HEK293 (cell line): ENCODE measurements around the gene AZIN2.

Source experiments
- CTCF ChIA-PET: fragments of 350-600 bp; formaldehyde crosslinking; extraction: SDS; loops from one replicate; lab custom pipeline; 2021; ENCODE audit warnings: antibody characterized with exemption; lab: Yijun Ruan, JAX
- POLR2A ChIA-PET: fragments of 300-600 bp; formaldehyde crosslinking; extraction: SDS; loops from one replicate; lab custom pipeline; 2020; ENCODE audit warnings: antibody characterized with exemption, inconsistent platforms; lab: Yijun Ruan, JAX
- H3K27ac ChIP-seq: fragments of 200-500 bp; sonication (Bioruptor generic); 2 replicates; pipeline ENCODE4 v1.5.1; 2014; ENCODE audit warnings: low read depth, low read length, control low read depth, inconsistent platforms; ENCODE audit errors: extremely low read depth
- H3K36me3 ChIP-seq, 2 experiments: fragments of 200-500 bp in 1 of 2; sonication (Bioruptor generic) in 1 of 2; 1 replicate in 1 of 2; 2 replicates in 1 of 2; pipeline ENCODE4 v1.5.1; 2014 to 2017; ENCODE audit warnings: inconsistent platforms in 2 of 2, low read length in 2 of 2; ENCODE audit not compliant: control insufficient read depth in 2 of 2, insufficient read depth in 1 of 2
- H3K4me1 ChIP-seq: fragments of 200-500 bp; sonication (Bioruptor generic); 2 replicates; pipeline ENCODE4 v1.5.1; 2014; ENCODE audit warnings: mild to moderate bottlenecking, low read length, inconsistent platforms; ENCODE audit not compliant: control insufficient read depth, insufficient read depth
- H3K4me3 ChIP-seq: 2 replicates; pipeline ENCODE4 v1.5.1; 2011; ENCODE audit warnings: low read depth, mild to moderate bottlenecking, control low read depth, low read length, moderate library complexity
- H3K9me3 ChIP-seq: fragments of 200-500 bp; sonication (Bioruptor generic); 2 replicates; pipeline ENCODE4 v1.5.1; 2014; ENCODE audit warnings: low read depth, low read length, inconsistent platforms; ENCODE audit not compliant: control insufficient read depth, insufficient read depth
- KLF16 ChIP-seq: fragments of 450-650 bp; formaldehyde crosslinking; IDR thresholded peaks from 2 replicates; pipeline ENCODE4 v1.5.1; 2017; ENCODE audit warnings: missing biosample characterization, missing genetic modification characterization
- KLF9 ChIP-seq: fragments of 450-650 bp; formaldehyde crosslinking; IDR thresholded peaks from 2 replicates; pipeline ENCODE4 v1.5.1; 2016; ENCODE audit warnings: missing biosample characterization, missing genetic modification characterization, low read depth
- MEIS1 ChIP-seq: sonication (generic); formaldehyde crosslinking; IDR thresholded peaks from 2 replicates; pipeline ENCODE4 v1.8.1; 2022; ENCODE audit warnings: missing genetic modification reagents, mild to moderate bottlenecking, borderline replicate concordance
- RBAK ChIP-seq: fragments of 450-650 bp; formaldehyde crosslinking; IDR thresholded peaks from 2 replicates; pipeline ENCODE4 v1.5.1; 2016; ENCODE audit warnings: missing biosample characterization, missing genetic modification characterization
- REST ChIP-seq: fragments of 450-650 bp; formaldehyde crosslinking; IDR thresholded peaks from 2 replicates; pipeline ENCODE4 v1.5.1; 2016; ENCODE audit warnings: missing biosample characterization, missing genetic modification characterization
- SP3 ChIP-seq: fragments of 450-650 bp; formaldehyde crosslinking; IDR thresholded peaks from 2 replicates; pipeline ENCODE4 v1.5.1; 2016; ENCODE audit warnings: missing biosample characterization, missing genetic modification characterization
- ZBTB7A ChIP-seq: fragments of 450-650 bp; formaldehyde crosslinking; IDR thresholded peaks from 2 replicates; pipeline ENCODE4 v1.5.1; 2016; ENCODE audit warnings: low read depth, missing biosample characterization, missing genetic modification characterization
- ZNF121 ChIP-seq: fragments of 450-650 bp; formaldehyde crosslinking; IDR thresholded peaks from 2 replicates; pipeline ENCODE4 v1.5.1; 2016; ENCODE audit warnings: missing biosample characterization, missing genetic modification characterization
- ZNF133 ChIP-seq: fragments of 450-650 bp; formaldehyde crosslinking; IDR thresholded peaks from 2 replicates; pipeline ENCODE4 v1.5.1; 2016; ENCODE audit warnings: missing biosample characterization, missing genetic modification characterization
- ZNF157 ChIP-seq: fragments of 450-650 bp; formaldehyde crosslinking; IDR thresholded peaks from 2 replicates; pipeline ENCODE4 v1.5.1; 2016; ENCODE audit warnings: missing biosample characterization, missing genetic modification characterization
- ZNF16 ChIP-seq: fragments of 450-650 bp; formaldehyde crosslinking; IDR thresholded peaks from 2 replicates; pipeline ENCODE4 v1.5.1; 2016; ENCODE audit warnings: low read depth, missing biosample characterization, missing genetic modification characterization
- ZNF184 ChIP-seq: fragments of 450-650 bp; IDR thresholded peaks from 2 replicates; pipeline ENCODE4 v1.5.1; 2018; ENCODE audit warnings: missing biosample characterization, mild to moderate bottlenecking, missing genetic modification characterization
- ZNF202 ChIP-seq: fragments of 450-650 bp; formaldehyde crosslinking; IDR thresholded peaks from 2 replicates; pipeline ENCODE4 v1.5.1; 2016; ENCODE audit warnings: missing biosample characterization, missing genetic modification characterization, borderline replicate concordance
- ZNF23 ChIP-seq: fragments of 450-650 bp; formaldehyde crosslinking; IDR thresholded peaks from 2 replicates; pipeline ENCODE4 v1.5.1; 2016; ENCODE audit warnings: missing biosample characterization, missing genetic modification characterization, borderline replicate concordance
- ZNF416 ChIP-seq: fragments of 450-650 bp; formaldehyde crosslinking; IDR thresholded peaks from 2 replicates; pipeline ENCODE4 v1.5.1; 2016; ENCODE audit warnings: missing biosample characterization, missing genetic modification characterization
- ZNF473 ChIP-seq: fragments of 450-650 bp; formaldehyde crosslinking; IDR thresholded peaks from 2 replicates; pipeline ENCODE4 v1.5.1; 2017; ENCODE audit warnings: missing biosample characterization, missing genetic modification characterization
- ZNF529 ChIP-seq: fragments of 450-650 bp; formaldehyde crosslinking; IDR thresholded peaks from 2 replicates; pipeline ENCODE4 v1.5.1; 2017; ENCODE audit warnings: missing genetic modification characterization, missing biosample characterization; ENCODE audit not compliant: insufficient replicate concordance
- ZNF555 ChIP-seq: fragments of 450-650 bp; formaldehyde crosslinking; conservative IDR thresholded peaks from 2 replicates; pipeline ENCODE4 v1.5.1; 2017; ENCODE audit warnings: missing biosample characterization, mild to moderate bottlenecking, missing genetic modification characterization, inconsistent platforms
- ZNF600 ChIP-seq: fragments of 450-650 bp; formaldehyde crosslinking; IDR thresholded peaks from 2 replicates; pipeline ENCODE4 v1.5.1; 2016; ENCODE audit warnings: missing biosample characterization, missing genetic modification characterization
- ZNF629 ChIP-seq: fragments of 450-650 bp; formaldehyde crosslinking; IDR thresholded peaks from 2 replicates; pipeline ENCODE4 v1.5.1; 2017; ENCODE audit warnings: missing biosample characterization, missing genetic modification characterization
- ZNF843 ChIP-seq: fragments of 450-650 bp; formaldehyde crosslinking; IDR thresholded peaks from 2 replicates; pipeline ENCODE4 v1.5.1; 2016; ENCODE audit warnings: missing biosample characterization, missing genetic modification characterization
- ZSCAN30 ChIP-seq: fragments of 450-650 bp; IDR thresholded peaks from 2 replicates; pipeline ENCODE4 v1.5.1; 2018; ENCODE audit warnings: missing biosample characterization, mild to moderate bottlenecking, missing genetic modification characterization, moderate library complexity
- TF ChIP-seq, protein P1 (sequence below): fragments of 450-650 bp; formaldehyde crosslinking; IDR thresholded peaks from 2 replicates; pipeline ENCODE4 v1.5.1; 2016; ENCODE audit warnings: missing biosample characterization, missing genetic modification characterization
- TF ChIP-seq, protein P2 (sequence below): fragments of 450-650 bp; formaldehyde crosslinking; IDR thresholded peaks from 2 replicates; pipeline ENCODE4; 2016; ENCODE audit warnings: missing biosample characterization, missing genetic modification characterization
- TF ChIP-seq, protein P3 (sequence below): fragments of 450-650 bp; formaldehyde crosslinking; conservative IDR thresholded peaks from 2 replicates; pipeline ENCODE4 v1.5.1; 2016; ENCODE audit warnings: low read depth, missing biosample characterization, missing genetic modification characterization

Gene AZIN2

DNA sequence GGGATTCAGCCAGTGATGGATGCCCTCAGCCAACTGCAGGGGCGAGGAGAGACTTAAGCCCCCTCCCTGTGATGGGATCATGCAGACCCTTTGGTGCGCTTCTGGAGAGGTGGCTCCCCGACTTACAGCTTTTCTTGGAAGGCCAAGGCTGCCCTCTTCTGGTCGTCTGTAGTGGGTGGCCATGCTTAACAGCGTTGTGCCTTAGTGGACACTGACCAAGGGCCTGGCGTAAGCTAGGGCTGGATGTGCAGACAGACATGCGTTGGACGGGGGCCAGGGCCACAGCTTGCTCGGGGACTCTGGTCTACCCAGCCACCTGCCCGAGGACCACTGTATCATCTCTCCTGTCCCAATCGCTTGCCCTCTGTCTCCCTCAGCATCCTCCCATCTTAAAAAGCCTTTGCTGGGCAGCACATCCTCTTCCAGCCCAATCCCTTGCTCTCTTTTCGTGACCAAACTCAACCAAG, 5.5 kb downstream of the AZIN2 start:
- Histone ChIP-seq H3K27ac (no peak overlapping the region), H3K4me1 (no peaks in the 10 kb centered on the region), H3K9me3 (no peaks in the 10 kb centered on the region), H3K4me3 (no peak overlapping the region), H3K36me3 (peaks cover 0 to 33% of the 10 kb centered on the region in 2 experiments; a peak in 1 of 3 replicates)
- ChIA-PET CTCF (interaction anchor here (0.5 to 3.0 kb wide), 39 partner anchors 9 to 1602 kb away, joined by 3 to 36 read pairs (median 4); no protein-coding TSS in a partner anchor), POLR2A (interaction anchor here (0.6 kb wide), 1 partner anchor 442 kb away, joined by 3 read pairs; no protein-coding TSS in a partner anchor)
- TF ChIP-seq ZNF133 (no peak), ZNF16 (no peak), MEIS1 (CRISPR knock-in tag) (no peak), ZNF629 (no peak), ZNF23 (tag by site-specific recombination) (no peak), KLF16 (tag by site-specific recombination) (no peak), ZNF121 (tag by site-specific recombination) (no peak), ZNF416 (tag by site-specific recombination) (no peak), ZNF529 (tag by site-specific recombination) (no peak), REST (tag by site-specific recombination) (no peak), ZSCAN30 (0 out of 2 replicates have a peak, but pooled peaks have one; percentile 28), ZNF157 (tag by site-specific recombination) (no peak), ZNF555 (tag by site-specific recombination) (no peak), ZNF202 (tag by site-specific recombination) (no peak), ZNF843 (no peak), ZBTB7A (tag by site-specific recombination) (no peak), ZNF600 (tag by site-specific recombination) (0 out of 2 replicates have a peak, but pooled peaks have one; percentile 50), RBAK (tag by site-specific recombination) (no peak), ZNF473 (tag by site-specific recombination) (no peak), SP3 (tag by site-specific recombination) (no peak), ZNF184 (tag by site-specific recombination) (no peak), KLF9 (tag by site-specific recombination) (peak; percentile 18; the same call in 1 of the 2 replicates)
- TF ChIP-seq, protein P1, sequence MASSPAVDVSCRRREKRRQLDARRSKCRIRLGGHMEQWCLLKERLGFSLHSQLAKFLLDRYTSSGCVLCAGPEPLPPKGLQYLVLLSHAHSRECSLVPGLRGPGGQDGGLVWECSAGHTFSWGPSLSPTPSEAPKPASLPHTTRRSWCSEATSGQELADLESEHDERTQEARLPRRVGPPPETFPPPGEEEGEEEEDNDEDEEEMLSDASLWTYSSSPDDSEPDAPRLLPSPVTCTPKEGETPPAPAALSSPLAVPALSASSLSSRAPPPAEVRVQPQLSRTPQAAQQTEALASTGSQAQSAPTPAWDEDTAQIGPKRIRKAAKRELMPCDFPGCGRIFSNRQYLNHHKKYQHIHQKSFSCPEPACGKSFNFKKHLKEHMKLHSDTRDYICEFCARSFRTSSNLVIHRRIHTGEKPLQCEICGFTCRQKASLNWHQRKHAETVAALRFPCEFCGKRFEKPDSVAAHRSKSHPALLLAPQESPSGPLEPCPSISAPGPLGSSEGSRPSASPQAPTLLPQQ (tag by site-specific recombination) = no peak
- TF ChIP-seq, protein P2, sequence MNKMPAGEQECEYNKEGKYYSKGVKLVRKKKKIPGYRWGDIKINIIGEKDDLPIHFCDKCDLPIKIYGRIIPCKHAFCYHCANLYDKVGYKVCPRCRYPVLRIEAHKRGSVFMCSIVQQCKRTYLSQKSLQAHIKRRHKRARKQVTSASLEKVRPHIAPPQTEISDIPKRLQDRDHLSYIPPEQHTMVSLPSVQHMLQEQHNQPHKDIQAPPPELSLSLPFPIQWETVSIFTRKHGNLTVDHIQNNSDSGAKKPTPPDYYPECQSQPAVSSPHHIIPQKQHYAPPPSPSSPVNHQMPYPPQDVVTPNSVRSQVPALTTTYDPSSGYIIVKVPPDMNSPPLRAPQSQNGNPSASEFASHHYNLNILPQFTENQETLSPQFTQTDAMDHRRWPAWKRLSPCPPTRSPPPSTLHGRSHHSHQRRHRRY (tag by site-specific recombination) = no peak
- TF ChIP-seq, protein P3, sequence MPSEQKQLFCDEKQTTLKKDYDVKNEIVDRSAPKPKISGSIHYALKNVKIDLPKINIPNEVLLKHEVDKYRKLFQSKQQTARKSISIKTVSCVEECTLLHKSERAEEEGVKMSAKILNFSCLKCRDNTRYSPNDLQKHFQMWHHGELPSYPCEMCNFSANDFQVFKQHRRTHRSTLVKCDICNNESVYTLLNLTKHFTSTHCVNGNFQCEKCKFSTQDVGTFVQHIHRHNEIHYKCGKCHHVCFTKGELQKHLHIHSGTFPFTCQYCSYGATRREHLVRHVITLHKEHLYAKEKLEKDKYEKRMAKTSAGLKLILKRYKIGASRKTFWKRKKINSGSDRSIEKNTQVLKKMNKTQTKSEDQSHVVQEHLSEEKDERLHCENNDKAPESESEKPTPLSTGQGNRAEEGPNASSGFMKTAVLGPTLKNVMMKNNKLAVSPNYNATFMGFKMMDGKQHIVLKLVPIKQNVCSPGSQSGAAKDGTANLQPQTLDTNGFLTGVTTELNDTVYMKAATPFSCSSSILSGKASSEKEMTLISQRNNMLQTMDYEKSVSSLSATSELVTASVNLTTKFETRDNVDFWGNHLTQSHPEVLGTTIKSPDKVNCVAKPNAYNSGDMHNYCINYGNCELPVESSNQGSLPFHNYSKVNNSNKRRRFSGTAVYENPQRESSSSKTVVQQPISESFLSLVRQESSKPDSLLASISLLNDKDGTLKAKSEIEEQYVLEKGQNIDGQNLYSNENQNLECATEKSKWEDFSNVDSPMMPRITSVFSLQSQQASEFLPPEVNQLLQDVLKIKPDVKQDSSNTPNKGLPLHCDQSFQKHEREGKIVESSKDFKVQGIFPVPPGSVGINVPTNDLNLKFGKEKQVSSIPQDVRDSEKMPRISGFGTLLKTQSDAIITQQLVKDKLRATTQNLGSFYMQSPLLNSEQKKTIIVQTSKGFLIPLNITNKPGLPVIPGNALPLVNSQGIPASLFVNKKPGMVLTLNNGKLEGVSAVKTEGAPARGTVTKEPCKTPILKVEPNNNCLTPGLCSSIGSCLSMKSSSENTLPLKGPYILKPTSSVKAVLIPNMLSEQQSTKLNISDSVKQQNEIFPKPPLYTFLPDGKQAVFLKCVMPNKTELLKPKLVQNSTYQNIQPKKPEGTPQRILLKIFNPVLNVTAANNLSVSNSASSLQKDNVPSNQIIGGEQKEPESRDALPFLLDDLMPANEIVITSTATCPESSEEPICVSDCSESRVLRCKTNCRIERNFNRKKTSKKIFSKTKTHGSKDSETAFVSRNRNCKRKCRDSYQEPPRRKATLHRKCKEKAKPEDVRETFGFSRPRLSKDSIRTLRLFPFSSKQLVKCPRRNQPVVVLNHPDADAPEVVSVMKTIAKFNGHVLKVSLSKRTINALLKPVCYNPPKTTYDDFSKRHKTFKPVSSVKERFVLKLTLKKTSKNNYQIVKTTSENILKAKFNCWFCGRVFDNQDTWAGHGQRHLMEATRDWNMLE (tag by site-specific recombination) = no peak
